ENCODE measurements around the gene PVALB. TPM values are rescaled to one million over a fixed set of nuclear protein-coding genes. Genes with fewer than 3 reads are reported as not detected.

The PVALB gene
- total RNA-seq, 2 experiments from 2014 or later, result not detected

- BruUV-seq (replicated peaks), result no TSS peak
- H3K9me3 ChIP-seq (ENCODE audit: low read length), result no peaks in the 10 kb centered on the region
- DNase-seq (ENCODE audit: low spot score), result no peak
- no peak for TF ChIP-seq EZH2phosphoT487 (IDR thresholded peaks at IDR 0.05; ENCODE audit: borderline replicate concordance, low read depth, low read length)
- TF ChIP-seq, protein P1, sequence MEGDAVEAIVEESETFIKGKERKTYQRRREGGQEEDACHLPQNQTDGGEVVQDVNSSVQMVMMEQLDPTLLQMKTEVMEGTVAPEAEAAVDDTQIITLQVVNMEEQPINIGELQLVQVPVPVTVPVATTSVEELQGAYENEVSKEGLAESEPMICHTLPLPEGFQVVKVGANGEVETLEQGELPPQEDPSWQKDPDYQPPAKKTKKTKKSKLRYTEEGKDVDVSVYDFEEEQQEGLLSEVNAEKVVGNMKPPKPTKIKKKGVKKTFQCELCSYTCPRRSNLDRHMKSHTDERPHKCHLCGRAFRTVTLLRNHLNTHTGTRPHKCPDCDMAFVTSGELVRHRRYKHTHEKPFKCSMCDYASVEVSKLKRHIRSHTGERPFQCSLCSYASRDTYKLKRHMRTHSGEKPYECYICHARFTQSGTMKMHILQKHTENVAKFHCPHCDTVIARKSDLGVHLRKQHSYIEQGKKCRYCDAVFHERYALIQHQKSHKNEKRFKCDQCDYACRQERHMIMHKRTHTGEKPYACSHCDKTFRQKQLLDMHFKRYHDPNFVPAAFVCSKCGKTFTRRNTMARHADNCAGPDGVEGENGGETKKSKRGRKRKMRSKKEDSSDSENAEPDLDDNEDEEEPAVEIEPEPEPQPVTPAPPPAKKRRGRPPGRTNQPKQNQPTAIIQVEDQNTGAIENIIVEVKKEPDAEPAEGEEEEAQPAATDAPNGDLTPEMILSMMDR (conservative IDR thresholded peaks at IDR 0.05; ENCODE audit: low read length), result no peak
- CTCF ChIA-PET (ENCODE audit: unreplicated experiment), result no interaction called here
- no peaks in the 10 kb centered on the region for H3K9me2 ChIP-seq (ENCODE audit: insufficient read depth, low read length)
- no peaks in the 10 kb centered on the region for H4K20me1 ChIP-seq (ENCODE audit: insufficient read depth, low read length)
- intact Hi-C loops (cut with micrococcal nuclease; ENCODE audit: unreplicated experiment), result no loop called here
- H3K4me3 ChIP-seq (ENCODE audit: low read depth, low read length, poor library complexity, severe bottlenecking), result no peak overlapping the region
- POLR2A ChIA-PET, result no interaction called here
- no peak overlapping the region for H3K4me2 ChIP-seq (ENCODE audit: low read length)
- no peaks in the 10 kb centered on the region for H3K4me1 ChIP-seq (ENCODE audit: insufficient read depth, low read length, poor library complexity, severe bottlenecking)
- H2AFZ ChIP-seq (ENCODE audit: low read length), result no peak overlapping the region
- no peaks in the 10 kb centered on the region for H3K79me2 ChIP-seq (ENCODE audit: insufficient read depth, low read depth, low read length)
- no peak overlapping the region for H3K27ac ChIP-seq (ENCODE audit: low read depth, low read length, poor library complexity, severe bottlenecking)
- no peaks in the 10 kb centered on the region for H3K36me3 ChIP-seq (ENCODE audit: insufficient read depth, low read length)
Observed at GRCh38 chr22:36807627-36808026, 9.2 kb downstream of the PVALB start.

GRCh38 chr22:36806835-36807234, 10.0 kb downstream of the PVALB start:
- Histone ChIP-seq H3K4me3 (ENCODE audit: low read depth, low read length, poor library complexity, severe bottlenecking) (no peak overlapping the region), H3K4me1 (ENCODE audit: insufficient read depth, low read length, poor library complexity, severe bottlenecking) (no peaks in the 10 kb centered on the region), H3K9me2 (ENCODE audit: insufficient read depth, low read length) (no peaks in the 10 kb centered on the region), H3K79me2 (ENCODE audit: insufficient read depth, low read depth, low read length) (no peaks in the 10 kb centered on the region), H3K4me2 (ENCODE audit: low read length) (no peak overlapping the region), H3K27ac (ENCODE audit: low read depth, low read length, poor library complexity, severe bottlenecking) (no peak overlapping the region), H4K20me1 (ENCODE audit: insufficient read depth, low read length) (no peaks in the 10 kb centered on the region), H3K36me3 (ENCODE audit: insufficient read depth, low read length) (no peaks in the 10 kb centered on the region), H2AFZ (ENCODE audit: low read length) (no peak overlapping the region), H3K9me3 (ENCODE audit: low read length) (no peaks in the 10 kb centered on the region)
- DNase-seq (ENCODE audit: low spot score), result no peak
- CTCF ChIA-PET (ENCODE audit: unreplicated experiment), result no interaction called here
- intact Hi-C loops (cut with micrococcal nuclease; ENCODE audit: unreplicated experiment), result no loop called here
- TF ChIP-seq EZH2phosphoT487 (IDR thresholded peaks at IDR 0.05; ENCODE audit: borderline replicate concordance, low read depth, low read length), result no peak
- TF ChIP-seq, protein P1 (conservative IDR thresholded peaks at IDR 0.05; ENCODE audit: low read length), result no peak
- BruUV-seq (replicated peaks), result no TSS peak
- POLR2A ChIA-PET, result no interaction called here

DNA sequence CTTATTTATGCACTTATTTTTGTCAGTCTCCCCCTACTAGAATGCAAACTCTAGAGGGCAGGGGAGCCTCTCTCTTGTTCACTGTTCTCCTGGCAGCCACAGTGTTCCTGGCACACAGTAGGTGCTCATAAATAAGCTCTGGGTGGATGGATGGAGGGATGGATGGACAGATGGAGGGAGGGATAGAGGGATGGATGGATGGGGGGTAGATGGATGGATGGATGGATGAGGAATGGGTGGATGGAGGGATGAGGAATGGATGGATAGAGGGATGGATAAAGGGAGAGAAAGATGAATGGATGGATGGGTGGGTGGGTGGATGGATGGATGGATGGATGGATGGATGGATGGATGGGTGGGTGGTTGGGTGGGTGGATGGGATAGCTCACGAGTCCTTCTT, 13.5 kb downstream of the PVALB start:
- Histone ChIP-seq H2AFZ (ENCODE audit: low read length) (no peak overlapping the region), H3K4me2 (ENCODE audit: low read length) (no peak overlapping the region), H3K9me2 (ENCODE audit: insufficient read depth, low read length) (no peaks in the 10 kb centered on the region), H3K4me1 (ENCODE audit: insufficient read depth, low read length, poor library complexity, severe bottlenecking) (no peaks in the 10 kb centered on the region), H3K79me2 (ENCODE audit: insufficient read depth, low read depth, low read length) (no peaks in the 10 kb centered on the region), H3K27ac (ENCODE audit: low read depth, low read length, poor library complexity, severe bottlenecking) (no peak overlapping the region), H4K20me1 (ENCODE audit: insufficient read depth, low read length) (no peaks in the 10 kb centered on the region), H3K4me3 (ENCODE audit: low read depth, low read length, poor library complexity, severe bottlenecking) (no peak overlapping the region), H3K9me3 (ENCODE audit: low read length) (no peaks in the 10 kb centered on the region), H3K36me3 (ENCODE audit: insufficient read depth, low read length) (no peaks in the 10 kb centered on the region)
- TF ChIP-seq, protein P1 (conservative IDR thresholded peaks at IDR 0.05; ENCODE audit: low read length), result no peak
- no peak for TF ChIP-seq EZH2phosphoT487 (IDR thresholded peaks at IDR 0.05; ENCODE audit: borderline replicate concordance, low read depth, low read length)
- ChIA-PET POLR2A (no interaction called here), CTCF (ENCODE audit: unreplicated experiment) (interaction anchor here (0.6 kb wide), 1 partner anchor 174 kb away, joined by 3 read pairs; no protein-coding TSS in a partner anchor)
- DNase-seq (ENCODE audit: low spot score), result no peak
- no TSS peak for BruUV-seq (replicated peaks)
- intact Hi-C loops (cut with micrococcal nuclease; ENCODE audit: unreplicated experiment), result no loop called here

Data from OCI-LY7 (cell line).